ENCODE data around the gene C11orf52.

C11orf52 gene

GRCh38 chr11:111937461-111937769 is 18.7 kb downstream of the C11orf52 start:
- Histone ChIP-seq H4K20me1 (ENCODE audit: insufficient read depth, low read length) (no peaks in the 10 kb centered on the region), H3K9me3 (ENCODE audit: insufficient read depth, low read length) (no peaks in the 10 kb centered on the region), H3K4me3 (ENCODE audit: low read length) (peak overlapping the region; percentile 80), H3K36me3 (replicated peaks; ENCODE audit: low read depth, low read length) (peaks cover 15% of the 10 kb centered on the region), H3K9ac (ENCODE audit: low read length) (peak overlapping the region; percentile 65), H3K27me3 (ENCODE audit: low read depth, low read length) (no peaks in the 10 kb centered on the region), H3K4me2 (ENCODE audit: low read length) (peak overlapping the region; percentile 97), H3K4me1 (ENCODE audit: low read length) (peaks cover 38% of the 10 kb centered on the region), H3K79me2 (ENCODE audit: low read length) (peaks cover 35% of the 10 kb centered on the region), H2AFZ (ENCODE audit: low read depth, low read length) (peak overlapping the region; percentile 81), H3K27ac (ENCODE audit: low read length) (peak overlapping the region; percentile 85)
- no peak for TF ChIP-seq CTCF (IDR thresholded peaks at IDR 0.05; ENCODE audit: low read depth, low read length)

GRCh38 chr11:111937844-111938243 is 19.1 kb downstream of the C11orf52 start:
- H3K4me1 ChIP-seq (ENCODE audit: low read length), result peaks cover 38% of the 10 kb centered on the region
- H3K9me3 ChIP-seq (ENCODE audit: insufficient read depth, low read length), result no peaks in the 10 kb centered on the region
- peak overlapping the region; percentile 97 for H3K4me2 ChIP-seq (ENCODE audit: low read length)
- no peaks in the 10 kb centered on the region for H4K20me1 ChIP-seq (ENCODE audit: insufficient read depth, low read length)
- peak overlapping the region; percentile 65 for H3K9ac ChIP-seq (ENCODE audit: low read length)
- H2AFZ ChIP-seq (ENCODE audit: low read depth, low read length), result peak overlapping the region; percentile 81; the same call in 1 of the 2 replicates
- peak overlapping the region; percentile 85 for H3K27ac ChIP-seq (ENCODE audit: low read length)
- no peaks in the 10 kb centered on the region for H3K27me3 ChIP-seq (ENCODE audit: low read depth, low read length)
- TF ChIP-seq CTCF (IDR thresholded peaks at IDR 0.05; ENCODE audit: low read depth, low read length) (no peak), EZH2phosphoT487 (IDR thresholded peaks at IDR 0.05; ENCODE audit: low read depth) (no peak)
- H3K36me3 ChIP-seq (replicated peaks; ENCODE audit: low read depth, low read length), result peaks cover 15% of the 10 kb centered on the region
- peaks cover 35% of the 10 kb centered on the region for H3K79me2 ChIP-seq (ENCODE audit: low read length)
- peak overlapping the region; percentile 80 for H3K4me3 ChIP-seq (ENCODE audit: low read length)

- Histone ChIP-seq H3K36me3 (replicated peaks; ENCODE audit: low read depth, low read length) (peaks cover 15% of the 10 kb centered on the region), H2AFZ (ENCODE audit: low read depth, low read length) (no peak overlapping the region), H3K4me2 (ENCODE audit: low read length) (peak overlapping the region; percentile 97), H3K4me1 (ENCODE audit: low read length) (peaks cover 38% of the 10 kb centered on the region), H3K27ac (ENCODE audit: low read length) (peak overlapping the region; percentile 85), H3K79me2 (ENCODE audit: low read length) (peaks cover 35% of the 10 kb centered on the region), H4K20me1 (ENCODE audit: insufficient read depth, low read length) (no peaks in the 10 kb centered on the region), H3K9me3 (ENCODE audit: insufficient read depth, low read length) (no peaks in the 10 kb centered on the region), H3K27me3 (ENCODE audit: low read depth, low read length) (no peaks in the 10 kb centered on the region), H3K4me3 (ENCODE audit: low read length) (peak overlapping the region; percentile 80), H3K9ac (ENCODE audit: low read length) (peak overlapping the region; percentile 65)
- TF ChIP-seq CTCF (IDR thresholded peaks at IDR 0.05; ENCODE audit: low read depth, low read length) (no peak), EZH2phosphoT487 (IDR thresholded peaks at IDR 0.05; ENCODE audit: low read depth) (no peak)
These were observed 20.0 kb downstream of the C11orf52 start for GRCh38 chr11:111938687-111939160.

- Histone ChIP-seq H2AFZ (ENCODE audit: low read depth, low read length) (no peak overlapping the region), H3K4me3 (ENCODE audit: low read length) (no peak overlapping the region), H3K79me2 (ENCODE audit: low read length) (peaks cover 35% of the 10 kb centered on the region), H4K20me1 (ENCODE audit: insufficient read depth, low read length) (no peaks in the 10 kb centered on the region), H3K9me3 (ENCODE audit: insufficient read depth, low read length) (no peaks in the 10 kb centered on the region), H3K27me3 (ENCODE audit: low read depth, low read length) (no peaks in the 10 kb centered on the region), H3K4me1 (ENCODE audit: low read length) (peaks cover 38% of the 10 kb centered on the region), H3K9ac (ENCODE audit: low read length) (no peak overlapping the region), H3K27ac (ENCODE audit: low read length) (no peak overlapping the region), H3K4me2 (ENCODE audit: low read length) (peak overlapping the region; percentile 2; the same call in 1 of the 2 replicates), H3K36me3 (replicated peaks; ENCODE audit: low read depth, low read length) (peaks cover 23% of the 10 kb centered on the region)
- TF ChIP-seq EZH2phosphoT487 (IDR thresholded peaks at IDR 0.05; ENCODE audit: low read depth), result no peak
These were observed 21.3 kb downstream of the C11orf52 start for GRCh38 chr11:111939836-111940604.
